GM12878 (cell line): ENCODE data around the gene FBXW10B. TPM values are rescaled to one million over a fixed set of nuclear protein-coding genes. Genes with fewer than 3 reads are reported as not detected.
"Not testable (repeated sequence)": the region's sequence is repeated elsewhere in the genome, so short reads cannot be mapped to it uniquely, and the experiment has no call there.

Experiments
- ATAC-seq: fragments of 200-7000 bp; cut with Tn5 transposase; 3 replicates; pipeline ENCODE4 v1.9.1; 2020; ENCODE audit warnings: mild to moderate bottlenecking, moderate library complexity
- Bru-seq: library from RNA; stranded (reverse); fragments of 400-500 nt; gene quantifications from one replicate; lab custom pipeline; 2021; lab: Mats Ljungman, UMichigan
- BruChase-seq, 2 experiments: library from RNA; stranded (reverse); fragments of 400-500 nt; gene quantifications; one replicate each; lab custom pipeline; 2021; lab: Mats Ljungman, UMichigan
- BruUV-seq: library from RNA; stranded (reverse); fragments of 400-500 nt; replicated peaks from 2 replicates; lab custom pipeline; 2021; lab: Mats Ljungman, UMichigan
- CTCF ChIA-PET: fragments of 300-600 bp; sonication (Branson Sonifier 250); formaldehyde crosslinking; extraction: SDS; loops from one replicate; lab custom pipeline; 2021; ENCODE audit warnings: inconsistent platforms; lab: Yijun Ruan, JAX
- POLR2A ChIA-PET: fragments of 350-600 bp; formaldehyde crosslinking; extraction: SDS; loops from one replicate; lab custom pipeline; 2021; ENCODE audit warnings: inconsistent platforms; lab: Charles Lee
- RAD21 ChIA-PET: fragments of 300-600 bp; sonication (Branson Sonifier 250); formaldehyde crosslinking; loops from one replicate; lab custom pipeline; 2023; ENCODE audit warnings: antibody characterized with exemption; ENCODE audit not compliant: unreplicated experiment; lab: Charles Lee
- SMC1A ChIA-PET: fragments of 300-600 bp; sonication (Branson Sonifier 250); formaldehyde crosslinking; loops from one replicate; lab custom pipeline; 2023; ENCODE audit not compliant: unreplicated experiment, uncharacterized antibody; lab: Charles Lee
- DNase-seq: peaks from one replicate; pipeline ENCODE4 v3.0.0-alpha.2; 2011; ENCODE audit warnings: low read depth, low spot score
- FAIRE-seq: peaks from 3 replicates; lab custom pipeline; 2011; peaks lifted over from hg19 to GRCh38; lab: Jason Lieb, UNC
- H2AFZ ChIP-seq: 2 replicates; pipeline ENCODE4 v1.6.0; 2011; ENCODE audit warnings: low read depth, low read length, control low read depth; ENCODE audit not compliant: control insufficient read depth
- H3K27ac ChIP-seq: 2 replicates; pipeline ENCODE4 v1.5.1; 2011; ENCODE audit warnings: control low read depth; ENCODE audit not compliant: control insufficient read depth, insufficient read depth
- H3K27me3 ChIP-seq, 2 experiments: replicated peaks in 1 of 2; 2 replicates each; pipeline versions ENCODE4 v1.6.0 to v1.6.1; 2011; ENCODE audit warnings: low read length in 1 of 2; ENCODE audit not compliant: control insufficient read depth in 2 of 2, insufficient read depth in 2 of 2
- H3K36me3 ChIP-seq, 2 experiments: 2 replicates each; pipeline ENCODE4 v1.5.1; 2011; ENCODE audit warnings: low read length in 1 of 2; ENCODE audit not compliant: control insufficient read depth in 2 of 2, insufficient read depth in 2 of 2
- H3K4me1 ChIP-seq: 2 replicates; pipeline ENCODE4 v1.6.1; 2011; ENCODE audit warnings: mild to moderate bottlenecking, low read length, moderate library complexity, mixed read lengths; ENCODE audit not compliant: control insufficient read depth, insufficient read depth
- H3K4me2 ChIP-seq: 2 replicates; pipeline ENCODE4 v1.6.0; 2011; ENCODE audit warnings: control low read depth; ENCODE audit not compliant: control insufficient read depth, insufficient read depth
- H3K4me3 ChIP-seq: fragments of 200-600 bp; sonication (generic); 2 replicates; pipeline ENCODE4 v1.5.1; 2016
- H3K79me2 ChIP-seq: 2 replicates; pipeline ENCODE4 v1.6.0; 2011; ENCODE audit warnings: low read length; ENCODE audit not compliant: control insufficient read depth, insufficient read depth
- H3K9ac ChIP-seq: 2 replicates; pipeline ENCODE4 v1.8.0; 2011; ENCODE audit warnings: low read length, control low read depth, mixed read lengths; ENCODE audit not compliant: control insufficient read depth, insufficient read depth
- H3K9me3 ChIP-seq: replicated peaks from 3 replicates; pipeline ENCODE4 v1.5.1; 2011; ENCODE audit warnings: mild to moderate bottlenecking, low read length; ENCODE audit not compliant: control insufficient read depth, insufficient read depth
- H4K20me1 ChIP-seq: 2 replicates; pipeline ENCODE4 v1.6.0; 2011; ENCODE audit not compliant: control insufficient read depth, insufficient read depth
- WGBS: methylation state at CpG from one replicate; pipeline ENCODE4 v1.1.6; 2016; ENCODE audit warnings: low lambda C conversion rate; ENCODE audit not compliant: insufficient replicate concordance, insufficient coverage; ENCODE audit errors: missing lambda C conversion rate; 5-methylcytosine and 5-hydroxymethylcytosine counted together
- in situ Hi-C: fragments of 300-500 bp; cut with MboI; formaldehyde crosslinking; loops from 9 replicates; pipeline ENCODE4 v1.14.3; 2018; ENCODE audit warnings: mixed read lengths
- intact Hi-C: fragments of 100-400 bp; cut with micrococcal nuclease; formaldehyde crosslinking; loops from one replicate; pipeline ENCODE4 v1.14.2; 2022; ENCODE audit not compliant: unreplicated experiment
- long read RNA-seq, 2 experiments: library from polyadenylated mRNA; unstranded; transcript quantifications; one replicate each; pipeline ENCODE4 v2.0.0, GENCODE V29; 2019 to 2020
- polyA minus RNA-seq, 3 experiments: library from RNA; depleted of rRNA, polyadenylated mRNA; stranded (reverse); fragments of >200 nt; gene quantifications; 2 replicates each; pipeline ENCODE4 v1.2.3, GENCODE V29; 2011
- polyA plus RNA-seq, 11 experiments: library from polyadenylated mRNA; depleted of rRNA in 4 of 11; unstranded in 6 of 11; stranded (reverse) in 5 of 11; fragments of >200 nt; fragmentation: Nextera tagmentation in 4 of 11; fragmentation: Illumina TruSeq in 1 of 11; extraction: Ambion mirVana in 4 of 11; extraction: Trizol in 1 of 11; gene quantifications; 1 replicate in 1 of 11; 2 replicates in 10 of 11; pipeline versions ENCODE4 v1.2.1 to v1.2.3, GENCODE V29; 2011 to 2016; ENCODE audit warnings: inconsistent platforms in 2 of 11, missing spikeins in 2 of 11, low read depth in 1 of 11
- total RNA-seq, 4 experiments: library from RNA; depleted of rRNA in 3 of 4; stranded (reverse); fragments of >200 nt in 3 of 4; fragmentation: Illumina TruSeq in 1 of 4; extraction: Trizol in 1 of 4; gene quantifications; 2 replicates each; pipeline versions ENCODE4 v1.2.1 to v1.2.3, GENCODE V29; 2013 to 2021

FBXW10B gene, protein sequence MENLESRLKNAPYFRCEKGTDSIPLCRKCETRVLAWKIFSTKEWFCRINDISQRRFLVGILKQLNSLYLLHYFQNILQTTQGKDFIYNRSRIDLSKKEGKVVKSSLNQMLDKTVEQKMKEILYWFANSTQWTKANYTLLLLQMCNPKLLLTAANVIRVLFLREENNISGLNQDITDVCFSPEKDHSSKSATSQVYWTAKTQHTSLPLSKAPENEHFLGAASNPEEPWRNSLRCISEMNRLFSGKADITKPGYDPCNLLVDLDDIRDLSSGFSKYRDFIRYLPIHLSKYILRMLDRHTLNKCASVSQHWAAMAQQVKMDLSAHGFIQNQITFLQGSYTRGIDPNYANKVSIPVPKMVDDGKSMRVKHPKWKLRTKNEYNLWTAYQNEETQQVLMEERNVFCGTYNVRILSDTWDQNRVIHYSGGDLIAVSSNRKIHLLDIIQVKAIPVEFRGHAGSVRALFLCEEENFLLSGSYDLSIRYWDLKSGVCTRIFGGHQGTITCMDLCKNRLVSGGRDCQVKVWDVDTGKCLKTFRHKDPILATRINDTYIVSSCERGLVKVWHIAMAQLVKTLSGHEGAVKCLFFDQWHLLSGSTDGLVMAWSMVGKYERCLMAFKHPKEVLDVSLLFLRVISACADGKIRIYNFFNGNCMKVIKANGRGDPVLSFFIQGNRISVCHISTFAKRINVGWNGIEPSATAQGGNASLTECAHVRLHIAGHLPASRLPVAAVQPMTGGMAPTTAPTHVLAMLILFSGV
- not detected in 2 replicates for total RNA-seq (2013; cell fraction: nucleolus; rRNA removed)
- total RNA-seq (2014; rRNA removed) (0.11 and 0.22 TPM in 2 replicates), total RNA-seq (2014; rRNA removed; fragmentation: Illumina TruSeq; extraction: Trizol) (not detected in 2 replicates), total RNA-seq (2021) (not detected in 2 replicates), polyA plus RNA-seq (2011; rRNA removed) (0.10 and 0.19 TPM in 2 replicates), polyA plus RNA-seq (2014; fragmentation: Illumina TruSeq; extraction: Trizol) (0.04 TPM in 1 of 2 replicates, not detected in the other), polyA plus RNA-seq (2014; fragmentation: Nextera tagmentation; extraction: Ambion mirVana) (not detected), polyA plus RNA-seq (2014; rRNA removed) (not detected in 2 replicates), polyA plus RNA-seq (2016; fragmentation: Nextera tagmentation; extraction: Ambion mirVana) (under 1 TPM; 0.10 to 0.16 TPM), polyA minus RNA-seq (2011; rRNA and poly(A)+ RNA removed) (0.22 TPM in 1 of 2 replicates, not detected in the other), Bru-seq, nascent RNA (percentile 9 among the genes with signal in this experiment), BruChase-seq, experiment 1, labeled RNA remaining after a 6-hour chase (percentile 10 among the genes with signal in this experiment), BruChase-seq, experiment 2, labeled RNA remaining after a 2-hour chase (percentile 16 among the genes with signal in this experiment)
- not detected for polyA plus RNA-seq (2011; ENCODE audit: low read depth)
- 0.12 TPM in 1 of 2 replicates, not detected in the other for polyA plus RNA-seq (2011; cell fraction: cytosol; rRNA removed)
- 0.47 and 0.70 TPM in 2 replicates for polyA plus RNA-seq (2011; cell fraction: nucleus; rRNA removed)
- 0.14 TPM in 1 of 2 replicates, not detected in the other for polyA plus RNA-seq (2012)
- not detected in 2 replicates for polyA minus RNA-seq (2011; cell fraction: cytosol; rRNA and poly(A)+ RNA removed)
- polyA minus RNA-seq (2011; cell fraction: nucleus; rRNA and poly(A)+ RNA removed), result 0.57 TPM in 1 of 2 replicates, not detected in the other
- long read RNA-seq, experiment 1, result 0 reads
- long read RNA-seq, experiment 2, result 0 reads

DNA sequence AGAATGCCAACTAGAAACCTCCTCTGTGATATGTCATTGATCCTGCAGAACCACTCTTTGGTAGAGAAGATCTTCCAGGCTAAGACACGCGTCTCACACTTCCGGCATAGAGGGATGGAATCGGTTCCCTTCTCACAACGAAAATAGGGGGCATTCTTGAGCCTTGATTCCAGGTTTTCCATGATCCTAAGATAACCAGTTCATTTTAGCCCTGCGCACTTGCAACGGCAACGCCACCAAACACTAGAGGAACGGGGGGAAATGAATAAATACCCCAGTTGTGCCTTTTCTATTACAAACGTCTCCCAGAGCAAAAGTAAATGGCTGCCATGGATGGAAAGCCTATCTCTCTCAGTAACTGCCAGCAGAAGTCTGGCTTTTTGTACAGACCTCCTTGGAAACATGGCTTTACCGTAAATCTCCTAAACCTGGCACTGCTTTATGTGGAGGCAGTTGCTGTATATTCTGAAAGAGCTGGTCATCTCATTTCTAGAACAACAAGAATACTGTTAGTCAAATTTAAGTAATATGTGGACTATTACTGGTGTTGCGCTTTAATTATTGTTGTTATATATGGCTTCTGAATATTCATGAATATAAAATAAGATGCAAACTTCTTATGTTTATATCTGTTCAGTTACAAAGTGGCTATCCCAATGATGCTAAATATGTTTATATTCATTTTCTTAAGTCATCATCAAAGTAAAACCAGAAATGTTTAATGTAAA, at the start of gene FBXW10B:
FBXW10B (minus strand) TSS at position 374 of the 728 bp plus-strand sequence; CDS start at position 182, 192 bp downstream.
- H3K36me3 ChIP-seq, CTCF ChIA-PET, POLR2A ChIA-PET, DNase-seq, H3K9ac ChIP-seq, H3K4me1 ChIP-seq, in situ Hi-C loops, H2AFZ ChIP-seq, H3K4me2 ChIP-seq, FAIRE-seq, BruUV-seq, H3K9me3 ChIP-seq, H4K20me1 ChIP-seq, intact Hi-C loops, ATAC-seq, H3K4me3 ChIP-seq, H3K27me3 ChIP-seq, H3K79me2 ChIP-seq, H3K27ac ChIP-seq, SMC1A ChIA-PET, RAD21 ChIA-PET: not testable (repeated sequence)
- 88% methylated on average over 10 of the region's 12 CpGs for WGBS
